ENCODE results near the gene GLIPR1. TPM values are rescaled to one million over a fixed set of nuclear protein-coding genes. Genes with fewer than 3 reads are reported as not detected.
A peak's percentile ranks its signal among the peaks of the same experiment; 100 is the strongest.
"Not testable (repeated sequence)": the region's sequence is repeated elsewhere in the genome, so short reads cannot be mapped to it uniquely, and the experiment has no call there.

The GLIPR1 gene
- total RNA-seq, 1 donor from 2014 or later, result 43.1 TPM

DNA sequence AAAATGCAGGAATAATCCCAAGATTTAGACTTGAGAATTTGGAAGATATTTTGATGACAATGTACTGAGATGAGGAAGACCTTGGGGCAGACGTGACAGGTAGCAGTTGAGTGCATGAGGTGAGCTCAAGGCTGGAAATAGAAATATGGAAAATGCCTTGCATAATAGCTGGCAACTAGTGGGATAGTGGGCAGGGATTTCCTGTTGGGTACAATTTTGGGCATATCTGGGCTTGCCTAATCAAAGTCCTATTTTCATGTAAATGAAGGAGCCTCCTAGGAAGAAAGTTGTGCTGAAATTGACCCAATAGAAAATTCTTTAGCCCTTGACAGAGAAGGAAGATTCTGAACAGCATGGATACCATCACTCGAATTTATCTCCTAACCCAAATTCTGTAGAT, 6.4 kb upstream of the GLIPR1 start:
- no peak for DNase-seq (ENCODE audit: low spot score)

DNA sequence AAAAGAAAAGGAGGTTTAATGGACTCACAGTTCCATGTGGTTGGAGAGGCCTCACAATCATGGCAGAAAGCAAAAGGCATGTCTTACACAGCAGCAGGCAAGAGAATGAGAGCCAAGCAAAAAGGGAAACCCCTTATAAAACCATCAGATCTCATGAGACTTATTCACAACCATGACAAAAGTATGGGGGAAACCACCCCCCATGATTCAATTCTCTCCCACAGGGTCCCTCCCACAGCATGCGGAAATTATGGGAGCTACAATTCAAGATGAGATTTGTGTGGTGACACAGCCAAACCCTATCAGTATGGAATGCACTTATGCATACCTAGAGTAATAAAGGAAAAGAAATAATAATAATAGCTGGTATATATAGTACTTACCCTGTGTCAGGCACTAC, 4.5 kb upstream of the GLIPR1 start:
- no peak for DNase-seq (ENCODE audit: low spot score)

DNA sequence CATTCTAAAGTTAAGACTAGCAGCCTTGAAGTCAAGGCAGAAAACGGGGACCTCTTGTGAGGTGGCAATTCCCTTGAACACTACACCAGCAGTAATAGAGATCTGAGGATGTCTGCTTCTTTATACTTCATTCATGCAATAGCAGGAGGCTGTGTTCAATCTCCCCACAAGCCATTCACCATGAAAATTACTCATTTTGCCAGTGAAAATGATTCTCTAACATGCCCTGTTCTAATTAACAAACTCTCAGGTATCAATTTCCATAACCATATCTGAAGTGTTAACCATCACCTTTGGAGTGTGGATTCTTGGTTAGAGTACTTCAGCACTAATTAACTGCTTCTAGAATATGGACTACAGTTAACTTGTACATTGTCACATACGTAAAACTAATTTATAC, 3.4 kb upstream of the GLIPR1 start:
- DNase-seq (ENCODE audit: low spot score), result no peak

DNA sequence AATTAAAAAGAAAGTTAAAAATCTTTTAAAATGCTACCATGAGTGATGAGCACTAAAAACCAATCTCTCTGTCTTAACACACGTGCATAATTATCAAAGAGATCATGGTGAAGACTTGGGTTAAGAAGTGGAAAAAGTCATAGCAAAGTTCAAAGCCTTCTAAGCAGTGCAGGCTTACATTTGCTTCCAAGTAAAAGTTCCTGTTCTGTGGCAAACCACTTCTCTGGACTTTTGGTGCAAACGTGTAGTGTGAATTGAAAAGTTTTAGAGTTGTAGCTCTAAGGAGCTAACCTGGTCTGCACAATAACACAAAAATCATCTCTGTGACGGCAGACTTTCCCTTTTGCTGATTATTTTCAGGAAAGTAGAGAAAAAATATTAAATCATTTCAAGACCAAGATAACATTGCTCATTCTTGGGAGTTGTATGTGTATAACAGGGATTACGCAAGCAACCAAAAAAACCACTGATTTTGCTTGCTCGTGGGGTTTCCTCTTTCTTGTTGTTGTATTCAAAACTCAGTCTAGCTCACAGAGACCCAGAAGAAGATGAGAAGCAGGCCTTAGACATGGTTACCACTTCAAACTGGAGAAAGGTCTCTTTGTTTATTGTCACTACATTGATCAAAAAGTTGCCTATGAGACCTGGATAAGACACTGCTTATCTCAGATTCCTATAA, 2.3 kb upstream of the GLIPR1 start:
- peak; percentile 77 for DNase-seq (ENCODE audit: low spot score)

DNA sequence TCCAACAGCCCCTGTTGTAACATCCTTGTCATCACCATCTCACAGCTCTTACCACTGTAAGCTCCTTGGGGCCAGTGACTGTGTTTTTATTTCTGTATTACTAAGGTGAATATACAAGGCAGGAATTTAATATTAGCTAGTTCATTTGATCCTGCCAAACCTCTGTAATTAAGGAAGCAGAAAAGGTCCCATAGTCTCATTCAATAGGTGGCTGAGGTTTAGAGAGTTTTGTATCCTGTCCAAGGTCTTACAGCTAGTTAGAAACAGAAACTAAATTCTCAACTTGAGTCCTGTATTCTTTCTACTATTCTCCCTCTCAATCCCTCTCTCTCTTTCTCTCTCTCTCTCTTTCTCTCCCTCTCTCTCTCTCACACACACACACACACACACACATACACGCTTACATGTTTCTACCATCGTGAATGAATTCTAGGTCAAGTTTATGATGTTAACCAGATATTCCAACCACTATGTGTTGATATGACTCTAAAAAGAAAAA, 543 bp upstream of the GLIPR1 start:
- DNase-seq (ENCODE audit: low spot score), result no peak

DNA sequence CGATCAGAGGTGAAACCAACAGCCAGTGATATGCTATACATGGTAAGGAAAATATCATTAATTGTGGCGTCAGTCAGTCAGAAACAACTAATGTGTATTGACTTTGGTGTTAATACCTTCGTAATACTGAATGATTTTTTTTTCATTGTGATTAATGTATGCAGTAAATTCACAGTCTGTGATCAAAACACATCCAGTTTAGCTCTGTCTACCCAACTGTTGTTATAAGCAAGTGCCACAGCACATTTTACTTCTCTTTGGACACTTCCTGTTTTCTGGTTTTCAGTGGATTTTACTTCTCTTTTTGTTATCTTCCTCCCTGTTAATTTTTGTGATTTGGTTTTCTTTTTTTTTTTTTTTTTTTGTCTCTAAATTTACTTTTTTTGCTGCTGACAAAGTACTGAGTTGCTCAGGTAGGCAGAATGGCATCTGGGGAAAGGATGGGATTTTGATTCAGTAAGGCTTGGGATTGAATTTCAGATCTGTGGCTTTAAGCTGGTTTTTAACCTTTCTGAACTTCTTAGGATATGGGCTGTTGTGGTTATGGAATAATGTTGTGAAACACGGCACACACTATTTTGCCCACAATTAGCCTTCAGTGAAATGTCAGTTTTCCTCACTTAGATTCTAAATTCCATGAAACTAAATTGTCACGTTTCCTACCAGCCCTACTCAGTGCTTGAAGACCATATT, 604 bp downstream of the GLIPR1 start:
- peak; percentile 27 for DNase-seq (ENCODE audit: low spot score)

DNA sequence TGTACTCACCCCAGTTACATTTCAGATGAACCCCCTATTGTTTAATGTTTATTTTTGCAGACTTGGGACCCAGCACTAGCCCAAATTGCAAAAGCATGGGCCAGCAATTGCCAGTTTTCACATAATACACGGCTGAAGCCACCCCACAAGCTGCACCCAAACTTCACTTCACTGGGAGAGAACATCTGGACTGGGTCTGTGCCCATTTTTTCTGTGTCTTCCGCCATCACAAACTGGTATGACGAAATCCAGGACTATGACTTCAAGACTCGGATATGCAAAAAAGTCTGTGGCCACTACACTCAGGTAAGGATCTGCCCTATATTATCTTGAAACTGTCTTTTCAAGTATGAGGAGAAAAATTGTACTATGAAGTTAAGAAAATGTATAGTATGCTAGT, 1.2 kb downstream of the GLIPR1 start:
- peak; percentile 10 for DNase-seq (ENCODE audit: low spot score)

DNA sequence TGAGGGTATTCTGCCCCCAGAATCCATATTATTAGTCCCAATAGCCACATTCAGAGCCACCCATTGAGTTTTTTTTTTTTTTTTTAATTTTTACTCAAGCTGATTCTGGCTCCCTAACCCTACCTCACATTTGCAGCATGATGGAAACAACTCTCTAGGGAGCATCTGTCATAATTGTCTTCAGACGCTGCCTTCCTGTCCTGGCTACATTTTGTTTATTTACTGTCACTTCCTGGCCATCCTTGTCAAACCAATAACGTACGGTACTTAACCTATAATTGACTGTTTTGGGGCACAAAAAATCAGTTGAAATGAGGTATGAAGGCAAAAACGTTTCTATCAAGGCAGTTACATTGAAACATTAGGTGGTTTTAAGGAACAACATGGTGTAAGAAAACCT, 2.1 kb downstream of the GLIPR1 start:
- no peak for DNase-seq (ENCODE audit: low spot score)

DNA sequence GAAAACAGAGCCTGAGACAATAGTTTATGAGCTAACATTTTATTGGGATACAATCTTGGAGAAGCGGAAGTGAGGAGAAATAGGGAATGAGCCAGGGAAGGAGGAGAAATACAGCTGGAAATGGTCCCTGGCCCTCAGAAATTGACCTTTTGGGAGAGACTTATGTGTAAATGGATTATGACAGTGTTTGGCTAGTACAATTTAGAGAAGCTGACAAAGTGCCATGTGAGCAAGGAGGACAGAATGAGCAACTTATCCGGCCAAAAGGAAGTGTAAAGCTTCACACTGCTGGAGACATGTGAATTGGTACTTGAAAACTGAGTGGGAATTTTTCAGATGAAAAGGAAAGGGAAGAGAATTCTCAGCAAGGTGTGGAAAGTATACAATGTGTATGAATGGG, 2.9 kb downstream of the GLIPR1 start:
- DNase-seq (ENCODE audit: low spot score), result no peak

DNA sequence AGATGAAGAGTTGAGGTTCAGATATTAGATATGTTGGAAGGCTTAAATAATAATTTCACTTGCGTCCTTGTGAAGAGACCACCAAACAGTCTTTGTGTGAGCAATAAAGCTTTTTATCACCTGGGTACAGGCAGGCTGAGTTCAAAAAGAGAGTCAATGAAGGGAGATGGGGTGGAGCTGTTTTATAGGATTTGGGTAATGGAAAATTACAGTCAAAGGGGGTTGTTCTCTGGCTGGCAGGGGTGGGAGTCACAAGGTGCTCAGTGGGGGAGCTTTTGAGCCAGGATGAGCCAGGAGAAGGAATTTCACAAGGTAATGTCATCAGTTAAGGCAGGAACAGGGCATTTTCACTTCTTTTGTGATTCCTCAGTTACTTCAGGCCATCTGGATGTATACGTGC, 3.9 kb downstream of the GLIPR1 start:
- DNase-seq (ENCODE audit: low spot score), result not testable (repeated sequence)

DNA sequence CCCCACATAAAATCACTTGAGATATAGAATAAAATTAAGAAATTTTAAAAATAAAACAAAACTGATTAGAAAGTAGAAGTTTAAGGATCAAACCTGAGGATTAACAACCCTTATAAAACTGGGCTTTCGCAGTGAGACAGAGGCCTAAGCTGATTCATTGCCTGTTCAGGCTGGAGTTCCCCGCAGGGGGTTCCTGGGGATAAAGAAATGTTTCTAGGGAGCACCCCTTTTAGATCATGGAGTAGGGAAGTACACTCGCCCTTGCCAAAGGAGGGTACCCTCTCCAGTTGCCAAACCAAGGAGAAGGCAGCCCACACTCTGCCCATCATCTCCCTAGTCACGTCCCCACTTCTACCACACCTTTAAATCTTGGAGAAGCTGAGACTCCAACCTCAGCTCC, 6.8 kb downstream of the GLIPR1 start:
- no peak for DNase-seq (ENCODE audit: low spot score)

DNA sequence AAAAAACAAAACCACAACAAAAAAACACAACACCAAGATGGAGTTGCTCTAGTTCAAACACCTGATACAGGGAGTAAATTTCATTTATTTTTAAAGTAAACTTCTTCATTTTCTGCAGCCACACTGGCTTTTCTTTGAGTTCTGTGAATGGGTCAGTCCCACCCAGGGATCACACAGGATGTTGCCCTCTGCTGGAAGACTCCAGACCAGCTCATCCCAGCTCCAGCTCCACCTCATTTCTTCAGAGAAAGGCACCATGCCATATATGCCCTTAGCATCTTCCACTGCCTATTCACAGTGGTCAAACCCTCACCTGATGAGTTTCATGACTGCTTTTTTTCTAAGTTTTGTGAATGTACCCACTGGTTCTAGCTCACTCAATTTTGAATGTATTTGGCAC, 8.0 kb downstream of the GLIPR1 start:
- no peak for DNase-seq (ENCODE audit: low spot score)

DNA sequence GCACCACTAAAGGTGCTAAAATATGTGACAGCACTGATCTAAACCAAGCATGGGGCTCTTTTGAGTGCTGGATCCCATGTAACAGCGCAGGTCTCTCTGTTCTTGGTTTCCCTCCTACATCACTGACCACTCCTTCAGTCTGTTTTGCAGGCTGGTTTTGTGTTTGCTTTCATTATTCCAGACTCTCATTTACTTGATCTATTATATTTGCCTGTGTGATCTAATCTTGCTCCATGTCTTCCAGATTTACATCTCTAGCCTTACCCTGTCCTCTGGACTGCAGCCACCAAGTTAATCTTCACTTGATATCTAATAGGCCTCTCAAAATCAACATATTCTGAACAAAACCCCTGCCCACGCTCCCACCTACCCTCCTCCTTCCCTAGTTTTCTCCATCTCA, 8.6 kb downstream of the GLIPR1 start:
- DNase-seq (ENCODE audit: low spot score), result no peak

DNA sequence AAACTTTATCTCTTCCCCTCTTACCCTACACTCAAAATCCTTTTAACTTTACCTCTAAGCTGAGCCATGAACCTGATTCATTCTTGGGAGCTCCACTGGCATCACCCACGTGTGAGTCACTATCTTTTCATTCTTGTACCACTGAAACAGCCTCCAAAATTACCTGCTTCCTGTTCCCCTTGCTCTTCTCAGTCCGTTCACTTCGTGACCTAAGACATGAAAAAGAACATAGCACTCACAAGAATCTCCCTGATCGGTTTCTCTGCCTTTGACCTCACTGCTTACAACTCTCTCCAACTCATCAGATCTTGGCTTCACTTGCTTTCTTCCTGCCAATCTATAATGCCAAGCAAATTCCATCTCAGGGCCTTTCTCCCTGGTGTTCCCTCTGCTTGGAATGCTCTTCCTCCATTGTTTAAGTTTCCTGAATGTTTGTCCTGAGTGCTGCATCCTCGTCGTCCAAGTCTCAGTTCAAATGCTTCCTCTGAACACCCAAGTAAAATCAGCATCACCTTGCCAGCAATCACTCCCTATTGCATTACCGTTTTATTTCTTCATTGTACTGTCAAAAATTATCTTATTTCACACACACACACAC, 9.2 kb downstream of the GLIPR1 start:
- no peak for DNase-seq (ENCODE audit: low spot score)

DNA sequence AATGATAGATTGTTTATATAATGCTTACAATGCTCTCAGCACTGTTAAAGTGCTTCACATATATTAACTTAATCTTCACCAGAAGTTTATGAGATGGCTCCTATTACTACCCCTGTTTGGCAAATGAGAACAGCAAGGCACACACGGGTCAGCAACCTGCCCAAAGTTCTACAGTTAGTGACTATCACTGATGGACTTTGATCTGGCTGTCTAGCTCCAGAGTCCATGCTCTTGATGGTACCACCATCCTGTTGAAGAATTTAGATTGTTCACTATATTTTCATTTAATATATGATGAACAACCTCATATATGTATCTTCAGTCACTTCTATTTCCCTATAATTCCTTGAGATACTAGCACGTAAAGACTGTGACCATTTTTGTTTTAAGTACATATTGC, 10.6 kb downstream of the GLIPR1 start:
- DNase-seq (ENCODE audit: low spot score), result no peak

DNA sequence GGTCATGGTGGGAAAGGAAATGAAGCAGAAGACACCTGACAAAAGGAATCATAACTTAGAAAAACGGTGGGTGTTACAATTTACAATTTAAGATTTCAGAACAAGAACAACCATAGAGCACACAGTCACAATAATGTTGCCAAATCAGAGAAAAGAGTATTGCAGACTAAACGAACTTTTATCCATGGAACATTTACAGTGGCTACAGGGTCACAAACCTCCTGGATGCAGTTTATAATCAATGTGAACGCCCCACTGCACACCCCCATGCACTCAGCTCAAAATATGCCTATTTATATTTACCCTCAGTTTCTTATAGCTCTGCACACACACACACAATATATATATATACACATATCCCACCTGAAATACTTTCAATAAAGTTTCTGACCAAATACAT, 22.9 kb downstream of the GLIPR1 start:
- no peak for DNase-seq (ENCODE audit: low spot score)

DNA sequence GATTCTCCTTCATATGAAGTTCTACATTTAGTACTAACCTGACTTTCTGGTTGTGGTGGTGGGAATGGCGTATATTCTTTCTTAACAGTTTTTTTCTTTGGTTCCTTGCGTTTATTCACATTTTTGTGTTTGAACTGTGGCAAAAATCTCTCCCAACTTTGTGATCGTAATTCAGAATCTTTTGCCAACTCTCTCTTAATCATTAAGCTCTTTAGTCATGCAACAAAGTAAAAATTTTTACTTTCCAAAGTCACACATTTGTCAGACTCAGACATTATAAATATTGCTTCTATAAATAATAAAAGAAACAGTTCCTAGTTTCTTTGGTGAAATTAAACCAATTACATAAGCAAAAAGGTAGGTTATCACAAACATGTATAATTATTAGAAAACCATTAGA, 23.3 kb downstream of the GLIPR1 start:
- DNase-seq (ENCODE audit: low spot score), result no peak

DNA sequence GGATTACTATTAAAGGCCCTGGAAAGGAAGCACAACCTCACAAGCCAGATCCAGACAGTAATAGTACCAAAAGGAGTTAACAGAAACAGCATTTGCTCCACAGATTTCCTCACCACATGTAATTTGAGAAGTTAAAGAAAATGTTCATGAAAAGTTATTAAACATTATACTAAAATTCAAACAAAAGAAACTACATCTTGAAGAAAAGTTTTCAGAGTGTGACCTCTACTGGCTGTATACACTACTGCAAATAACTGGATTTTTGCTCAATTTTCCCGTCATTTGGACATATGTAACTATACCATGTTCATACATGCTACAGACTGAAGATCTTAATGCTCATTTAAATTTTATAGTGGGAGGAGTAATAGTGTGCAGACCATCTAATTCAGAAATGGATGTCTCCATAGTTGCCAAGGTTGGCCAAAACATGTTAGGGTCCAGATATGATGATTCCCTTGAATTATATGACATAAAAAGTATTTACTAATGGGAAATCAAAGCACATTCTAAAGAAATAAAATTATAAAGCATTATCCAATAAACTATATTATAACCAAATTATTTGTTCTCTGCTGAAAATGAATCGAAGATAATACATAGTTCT, 25.3 kb downstream of the GLIPR1 start:
- peak; percentile 35 for DNase-seq (ENCODE audit: low spot score)

DNA sequence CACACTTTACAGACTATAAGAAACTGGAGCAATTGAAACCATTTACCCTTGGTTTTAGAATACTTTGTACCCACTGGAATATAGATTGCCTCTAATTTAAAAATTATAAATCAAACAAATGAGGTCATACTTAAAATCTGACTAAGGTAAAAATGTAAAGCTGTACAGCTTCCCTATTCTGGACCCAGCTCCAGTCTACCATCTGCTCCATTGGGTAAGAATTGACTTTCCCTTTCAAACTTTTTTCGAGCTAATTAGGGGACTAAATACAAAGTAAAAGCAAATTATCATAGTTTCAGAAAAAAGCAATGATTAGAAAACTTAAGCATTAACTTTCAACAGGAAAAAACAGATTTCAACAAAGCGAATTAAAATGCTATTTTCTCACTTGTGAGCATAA, 26.5 kb downstream of the GLIPR1 start:
- no peak for DNase-seq (ENCODE audit: low spot score)

DNA sequence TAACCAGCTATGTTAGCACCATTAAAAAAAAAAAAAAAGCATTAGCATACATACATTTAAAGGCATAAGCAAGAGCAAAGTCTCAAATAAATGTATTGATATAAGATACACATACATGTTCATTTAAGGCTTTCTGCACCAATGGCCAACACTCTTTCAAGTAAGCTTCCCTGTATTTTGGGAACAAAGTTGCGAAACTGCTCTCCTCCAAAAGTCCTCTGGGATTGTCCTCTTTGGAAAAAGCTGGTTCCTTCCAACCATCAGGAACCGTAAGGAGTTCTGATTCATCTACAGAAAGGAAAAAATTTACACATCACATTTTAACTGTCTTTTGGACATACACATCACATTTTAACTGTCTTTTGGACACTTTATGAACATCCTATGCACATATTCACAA, 27.6 kb downstream of the GLIPR1 start:
- no peak for DNase-seq (ENCODE audit: low spot score)

DNA sequence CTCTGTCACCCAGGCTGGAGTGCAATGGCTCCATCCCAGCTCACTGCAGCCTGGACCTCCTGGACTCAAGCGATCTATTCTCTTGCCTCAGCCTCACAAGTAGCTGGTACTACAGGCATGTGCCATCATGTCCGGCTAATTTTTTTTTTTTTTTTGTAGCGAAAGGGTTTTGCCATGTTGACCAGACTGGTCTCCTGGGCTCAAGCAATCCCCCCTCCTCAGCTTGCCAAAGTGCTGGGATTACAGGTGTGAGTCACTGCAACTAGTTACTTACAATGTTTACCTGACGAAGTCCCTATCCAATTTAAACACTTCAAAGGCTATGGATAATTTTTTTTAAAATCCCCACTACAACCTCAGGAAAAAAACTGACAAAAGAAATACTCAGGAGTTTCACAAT, 29.1 kb downstream of the GLIPR1 start:
- no peak for DNase-seq (ENCODE audit: low spot score)
